HG02588 (cell line): Measurements from ENCODE around the gene OR2V1.
"Not testable (repeated sequence)": the region's sequence is repeated elsewhere in the genome, so short reads cannot be mapped to it uniquely, and the experiment has no call there.

Source experiments
- ATAC-seq: cut with Tn5 transposase; IDR thresholded peaks from one replicate; pipeline ENCODE4 v1.9.1; 2021; ENCODE audit warnings: mild to moderate bottlenecking, moderate library complexity; ENCODE audit not compliant: unreplicated experiment

The OR2V1 gene, protein sequence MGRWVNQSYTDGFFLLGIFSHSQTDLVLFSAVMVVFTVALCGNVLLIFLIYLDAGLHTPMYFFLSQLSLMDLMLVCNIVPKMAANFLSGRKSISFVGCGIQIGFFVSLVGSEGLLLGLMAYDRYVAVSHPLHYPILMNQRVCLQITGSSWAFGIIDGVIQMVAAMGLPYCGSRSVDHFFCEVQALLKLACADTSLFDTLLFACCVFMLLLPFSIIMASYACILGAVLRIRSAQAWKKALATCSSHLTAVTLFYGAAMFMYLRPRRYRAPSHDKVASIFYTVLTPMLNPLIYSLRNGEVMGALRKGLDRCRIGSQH

DNA sequence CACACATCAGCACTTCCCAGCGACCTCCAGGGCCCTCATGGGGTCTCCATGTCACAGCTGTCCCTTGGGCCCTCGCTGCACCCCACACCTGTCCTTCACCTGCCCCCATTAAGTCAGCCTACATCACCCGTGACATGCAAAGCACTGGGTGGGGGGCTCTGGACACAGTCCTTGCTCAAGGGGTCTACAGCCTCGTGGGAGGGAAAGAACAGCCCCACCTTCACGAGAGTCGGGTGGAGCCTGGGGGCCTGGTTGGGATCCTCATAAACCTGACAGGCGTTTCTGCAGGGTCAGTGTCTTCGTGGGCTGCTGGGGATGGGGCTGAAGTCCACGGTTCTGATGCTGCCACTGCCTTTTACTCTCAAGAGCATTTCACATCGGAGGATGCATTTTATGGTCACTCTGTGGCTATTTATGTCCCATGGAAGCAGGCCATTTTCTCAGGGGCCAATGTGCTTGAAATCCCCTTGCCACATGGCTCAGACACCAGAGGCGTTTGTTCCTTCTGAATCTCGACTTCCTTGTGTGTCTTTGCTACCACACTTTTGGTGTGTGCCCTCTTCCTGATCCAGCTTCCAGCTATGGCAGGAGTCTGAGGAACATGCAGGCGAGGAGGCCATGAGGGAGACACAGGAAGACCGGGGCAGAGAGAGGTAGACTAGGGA is at the start of gene OR2V1:
TSS of gene OR2V1 (minus strand) at position 338 of the 665 bp plus-strand sequence. CDS start 5,865 bp downstream, outside the sequence.
- no peak for ATAC-seq

DNA sequence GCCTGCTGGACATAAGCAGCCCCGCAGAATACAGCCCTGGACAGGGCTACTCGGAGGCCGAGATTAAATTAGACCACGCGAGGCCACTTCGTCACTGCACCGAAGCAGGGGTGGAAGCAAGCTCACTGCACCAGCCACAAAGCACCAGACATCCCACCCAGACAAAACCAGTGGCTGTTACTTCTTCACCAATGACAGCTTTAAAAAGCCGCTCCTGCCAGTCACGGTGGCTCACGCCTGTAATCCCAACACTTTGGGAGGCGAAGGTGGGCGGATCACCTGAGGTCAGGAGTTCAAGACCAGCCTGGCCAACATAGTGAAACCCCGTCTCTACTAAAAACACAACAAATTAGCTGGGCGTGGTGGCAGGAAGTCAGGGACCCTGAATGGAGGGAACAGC is 46.6 kb upstream of the OR2V1 start:
- ATAC-seq = not testable (repeated sequence)

DNA sequence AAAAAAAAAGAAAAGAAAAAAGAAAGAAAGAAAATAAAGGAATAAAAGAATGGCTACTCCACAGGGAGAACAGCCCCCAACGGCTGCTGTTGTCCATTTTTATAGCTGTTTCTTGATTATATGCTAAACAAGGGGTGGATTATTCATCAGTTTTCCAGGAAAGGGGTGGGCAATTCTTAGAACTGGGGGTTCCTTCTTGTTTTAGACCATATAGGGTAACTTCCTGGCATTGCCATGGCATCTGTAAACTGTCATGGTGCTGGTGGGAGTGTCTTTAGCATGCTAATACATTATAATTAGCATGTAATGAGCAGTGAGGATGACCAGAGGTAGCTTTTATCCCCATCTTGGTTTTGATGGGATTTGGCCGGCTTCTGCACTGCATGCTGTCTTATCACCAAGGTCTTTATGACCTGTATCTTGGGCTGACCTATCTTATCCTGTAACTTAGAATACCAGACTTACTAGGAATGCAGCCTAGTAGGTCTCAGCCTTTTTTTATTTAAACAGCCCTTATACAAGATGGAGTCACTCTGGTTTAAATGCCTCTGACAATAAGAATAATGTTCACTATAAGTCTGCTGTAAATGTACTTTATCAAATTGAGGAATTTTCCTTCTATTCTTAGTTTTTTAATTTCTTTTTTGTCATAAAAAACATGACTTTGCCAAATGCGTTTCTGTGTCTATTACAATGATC is 45.4 kb upstream of the OR2V1 start:
- ATAC-seq = no peak

- peak; percentile 46 for ATAC-seq
These were observed 42.7 kb upstream of the OR2V1 start for GRCh38 chr5:181173420-181174342.

DNA sequence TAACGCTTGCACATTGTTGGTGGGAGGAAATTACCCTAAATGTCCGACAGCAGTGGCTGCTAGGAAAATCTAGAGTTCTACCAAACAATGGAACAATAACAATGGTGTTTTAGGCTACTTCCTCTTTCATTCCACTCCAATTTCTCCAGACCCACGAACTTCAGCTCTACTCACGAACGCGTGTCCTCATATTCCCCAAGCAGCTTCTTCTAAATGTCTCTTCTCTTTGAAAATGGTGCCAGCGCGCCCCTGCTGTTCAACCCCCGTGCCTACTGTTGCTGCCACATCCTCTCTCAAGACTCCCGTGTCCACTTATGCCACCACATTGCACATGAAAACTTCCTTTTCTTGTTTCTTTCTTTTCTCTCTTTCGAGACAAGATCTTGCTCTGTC is 42.1 kb upstream of the OR2V1 start:
- ATAC-seq = no peak

- no peak for ATAC-seq
These were observed 40.8 kb upstream of the OR2V1 start for GRCh38 chr5:181171782-181172181.

DNA sequence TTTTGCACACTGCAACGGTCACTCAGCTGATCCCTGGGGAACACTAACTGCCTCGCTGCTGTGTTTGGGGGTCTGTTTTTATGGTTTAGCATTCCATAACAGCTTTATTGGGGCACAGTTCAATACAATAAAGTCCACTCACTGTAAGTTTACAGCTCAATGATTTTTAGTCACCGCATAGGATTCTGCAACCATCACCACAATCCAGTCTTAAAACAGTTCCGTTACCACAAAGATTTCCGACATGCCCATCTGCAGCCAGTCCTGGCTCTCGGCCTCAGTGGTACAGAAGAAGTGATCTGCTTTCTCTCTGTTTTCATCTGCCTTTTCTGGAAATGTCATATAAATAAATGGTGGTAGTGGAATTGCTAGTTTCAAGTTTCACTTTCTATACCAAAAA is 40.0 kb upstream of the OR2V1 start:
- no peak for ATAC-seq

- no peak for ATAC-seq
These were observed 39.4 kb upstream of the OR2V1 start for GRCh38 chr5:181170237-181170825.

DNA sequence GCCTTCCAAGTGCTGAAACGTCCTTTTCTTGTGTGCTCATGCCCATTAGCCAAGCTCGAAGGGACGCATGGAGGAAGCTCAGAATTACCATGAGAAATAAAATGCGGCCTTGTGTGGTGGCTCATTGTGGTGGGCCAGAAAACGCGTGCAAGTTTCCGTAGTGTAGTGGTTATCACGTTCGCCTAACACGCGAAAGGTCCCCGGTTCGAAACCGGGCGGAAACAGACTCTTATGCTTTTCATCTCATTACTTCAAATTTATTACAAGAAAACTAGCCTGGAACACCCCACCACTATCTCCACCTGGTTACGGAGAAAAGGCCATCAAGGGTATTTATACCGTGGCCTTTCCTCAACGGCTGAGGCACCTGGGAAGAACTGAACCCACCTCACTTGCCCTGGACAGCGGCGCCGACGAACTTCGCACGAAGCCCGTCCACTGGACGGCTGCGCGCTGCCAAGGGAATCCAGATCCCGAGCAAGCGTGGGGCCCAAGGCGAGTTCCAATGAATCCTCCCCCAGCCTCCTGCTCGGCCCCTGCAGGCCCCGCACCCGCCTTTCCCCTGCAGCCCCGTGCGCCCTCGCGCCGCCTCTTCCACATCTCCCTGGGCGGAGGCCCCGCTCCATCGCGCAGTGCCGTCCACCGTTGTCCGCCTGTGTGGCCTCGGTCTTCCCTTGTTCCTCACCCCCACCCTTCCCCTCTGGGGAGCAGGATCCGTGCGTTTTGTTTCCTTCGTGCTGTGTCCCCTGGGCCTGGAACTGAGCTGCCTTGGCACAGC is 38.7 kb upstream of the OR2V1 start:
- ATAC-seq = peak; percentile 35

GRCh38 chr5:181168595-181169118 is 37.7 kb upstream of the OR2V1 start:
- ATAC-seq = no peak

DNA sequence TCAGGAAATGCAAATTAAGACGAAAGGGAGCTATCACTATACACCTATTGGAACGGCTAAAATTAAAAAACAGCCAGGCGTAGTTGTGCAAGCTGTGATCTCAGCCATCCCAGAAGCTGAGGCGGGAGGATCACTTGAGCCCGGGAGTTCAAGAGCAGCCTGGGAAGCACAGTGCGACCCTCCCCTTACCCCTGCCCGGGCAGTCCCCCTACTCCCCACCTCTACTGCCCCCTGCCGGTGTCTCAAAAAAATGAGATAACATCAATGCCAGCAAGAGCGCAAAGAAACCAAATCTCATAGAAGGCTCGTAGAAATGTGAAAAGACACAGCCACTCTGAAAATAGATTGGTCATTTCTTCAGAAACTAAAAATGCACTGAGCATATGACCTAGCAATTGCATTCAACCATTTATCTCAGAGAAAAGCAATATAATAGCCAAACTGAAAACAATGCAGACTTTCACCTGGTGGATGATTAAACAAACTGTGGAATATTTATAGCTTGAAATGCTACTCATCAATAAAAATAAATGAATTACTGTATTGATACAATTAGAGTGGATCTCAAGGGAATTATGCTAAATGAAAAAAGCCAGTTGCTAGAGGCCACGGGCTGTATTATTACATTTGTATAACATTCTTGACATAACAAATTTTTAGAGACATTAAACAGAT is 37.0 kb upstream of the OR2V1 start:
- no peak for ATAC-seq

- ATAC-seq = no peak
These were observed 36.1 kb upstream of the OR2V1 start for GRCh38 chr5:181166812-181167733.

GRCh38 chr5:181164076-181164952 is 33.3 kb upstream of the OR2V1 start:
- ATAC-seq = no peak

DNA sequence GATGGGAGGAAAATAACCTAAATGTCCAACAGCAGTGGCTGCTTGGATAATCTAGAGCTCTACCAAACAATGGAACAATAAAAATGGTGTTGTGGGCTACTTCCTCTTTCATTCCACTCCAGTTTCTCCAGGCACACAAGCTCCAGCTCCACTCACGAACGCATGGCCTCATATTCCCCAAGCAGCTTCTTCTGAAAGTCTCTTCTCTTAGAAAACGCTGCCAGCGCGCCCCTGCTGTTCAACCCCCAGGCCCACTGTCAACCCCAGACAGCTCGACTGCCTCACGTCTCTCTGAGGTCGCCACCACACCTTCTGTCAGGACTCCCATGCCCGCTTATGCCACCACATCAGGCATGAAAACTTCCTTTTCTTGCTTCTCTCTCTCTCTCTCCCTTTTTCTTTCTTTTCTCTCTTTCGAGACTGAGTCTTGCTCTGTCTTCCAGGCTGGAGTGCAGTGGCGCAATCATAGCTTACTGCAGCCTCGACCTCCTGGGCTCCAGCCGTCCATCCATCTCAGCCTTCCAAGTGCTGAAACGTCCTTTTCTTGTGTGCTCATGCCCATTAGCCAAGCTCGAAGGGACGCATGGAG is 32.6 kb upstream of the OR2V1 start:
- ATAC-seq = no peak

- no peak for ATAC-seq
These were observed 30.7 kb upstream of the OR2V1 start for GRCh38 chr5:181161534-181162175.
